ENCODE data around the gene SANBR.
A peak's percentile ranks its signal among the peaks of the same experiment; 100 is the strongest.

SANBR gene

DNA sequence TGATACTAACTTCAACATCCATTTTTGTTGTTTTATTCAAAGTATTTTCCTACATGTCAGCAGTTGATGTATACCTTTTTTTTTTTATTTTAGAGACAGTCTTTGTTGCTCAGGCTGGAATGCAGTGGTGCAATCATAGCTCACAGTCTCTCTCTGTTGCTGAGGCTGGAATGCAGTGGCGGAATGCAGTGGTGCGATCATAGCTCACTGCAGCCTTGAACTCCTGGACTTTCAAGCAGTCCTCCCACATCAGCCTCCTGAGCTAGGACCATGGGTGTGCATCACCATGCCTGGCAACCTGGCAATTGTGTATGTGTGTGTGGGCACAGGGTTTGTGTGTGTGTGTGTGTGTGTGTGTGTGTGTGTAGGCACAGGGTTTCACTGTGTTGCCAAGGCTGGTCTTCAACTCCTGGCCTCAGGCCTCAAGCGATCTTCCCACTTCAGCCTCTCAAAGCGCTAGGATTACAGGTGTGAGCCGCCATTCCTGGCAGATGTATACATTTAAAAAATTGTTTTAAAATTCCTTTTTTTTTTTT lies 24.8 kb downstream of the SANBR start:
- DNase-seq (ENCODE audit: low read depth), result peak; percentile 49

DNA sequence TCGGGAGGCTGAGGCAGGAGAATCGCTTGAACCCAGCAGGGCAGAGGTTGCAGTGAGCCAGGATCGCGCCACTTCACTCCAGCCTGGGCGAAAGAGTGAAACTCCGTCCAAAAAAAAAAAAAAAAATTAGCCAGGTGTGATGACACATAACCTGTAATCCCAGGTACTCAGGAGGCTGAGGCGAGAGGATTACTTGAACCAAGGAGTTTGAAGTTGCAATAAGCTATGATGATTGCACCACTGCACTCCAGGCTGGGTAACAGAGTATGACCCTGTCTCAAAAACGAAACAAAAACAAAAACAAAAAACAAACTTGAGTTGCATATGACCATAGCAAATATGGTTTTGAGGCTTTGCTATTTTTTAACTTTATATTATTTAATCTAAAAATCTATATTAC lies 25.8 kb downstream of the SANBR start:
- no peak for DNase-seq (ENCODE audit: low read depth)

GRCh38 chr2:61096438-61096837 lies 30.8 kb downstream of the SANBR start:
- no peak for DNase-seq (ENCODE audit: low read depth)

DNA sequence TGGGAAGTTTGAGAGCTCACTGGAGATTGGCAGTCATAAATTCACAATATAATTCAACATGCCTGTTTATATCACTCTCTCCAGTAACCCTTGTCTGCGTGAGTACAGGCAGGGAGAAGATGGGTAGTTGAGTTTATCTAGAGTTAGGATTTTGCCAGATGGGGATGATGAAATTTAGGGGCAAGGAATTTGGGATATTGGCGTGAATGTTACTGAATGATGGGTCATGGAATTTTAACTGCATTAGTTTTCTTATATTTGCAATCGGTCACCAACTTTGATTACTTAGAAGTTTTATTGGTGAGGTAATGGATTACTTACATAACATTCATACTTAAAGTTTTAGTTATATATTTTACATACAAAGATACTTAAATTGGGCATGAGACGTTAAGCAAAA lies 35.1 kb downstream of the SANBR start:
- DNase-seq (ENCODE audit: low read depth), result no peak

DNA sequence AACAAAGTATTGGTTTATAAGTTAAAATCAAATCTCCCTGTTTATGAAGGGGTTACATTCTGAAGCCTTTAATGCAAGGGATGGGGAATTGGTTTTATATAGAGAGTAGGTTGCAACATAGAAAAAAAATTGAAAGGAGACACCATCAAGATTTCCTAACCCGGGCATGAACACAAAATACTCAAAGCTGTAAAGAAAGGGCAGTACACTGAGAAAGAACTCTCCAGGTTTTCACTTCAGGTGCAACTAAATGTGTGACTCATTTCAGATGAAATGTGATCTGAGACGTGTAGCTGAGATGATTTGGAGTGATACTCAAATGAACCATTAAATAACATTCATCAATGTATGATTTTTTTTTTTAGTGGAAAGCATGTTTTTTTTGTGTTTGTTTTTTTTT lies 43.6 kb downstream of the SANBR start:
- DNase-seq (ENCODE audit: low read depth), result no peak

DNA sequence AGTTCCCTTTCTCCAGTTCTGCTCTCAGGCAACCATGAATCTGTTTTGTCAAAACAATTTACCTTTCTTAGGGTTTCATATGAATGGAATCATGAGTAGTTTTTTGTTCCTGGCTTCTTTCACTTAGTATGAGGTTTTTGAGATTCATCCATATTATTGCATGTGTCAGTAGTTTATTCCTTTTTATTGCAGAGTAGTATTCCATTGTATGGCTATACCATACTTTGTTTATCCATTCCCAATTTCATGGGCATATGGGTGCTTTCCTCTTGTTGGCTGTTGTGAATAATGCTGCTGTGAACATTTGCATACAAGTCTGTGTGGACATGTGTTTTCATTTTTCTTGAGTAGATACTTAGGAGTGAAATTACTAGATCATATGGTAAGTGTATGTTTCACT lies 46.0 kb downstream of the SANBR start:
- no peak for DNase-seq (ENCODE audit: low read depth)

GRCh38 chr2:61114147-61114546 lies 48.5 kb downstream of the SANBR start:
- DNase-seq (ENCODE audit: low read depth), result no peak

All from EH (cell line).